Left ventricle myocardium inferior (tissue), 1 donor: ENCODE results near the gene TYROBP. TPM values are rescaled to one million over a fixed set of nuclear protein-coding genes. Genes with fewer than 3 reads are reported as not detected.
"Not testable (repeated sequence)": the region's sequence is repeated elsewhere in the genome, so short reads cannot be mapped to it uniquely, and the experiment has no call there.

Source experiments
- DNase-seq: peaks from one replicate; pipeline ENCODE4 v3.0.0-alpha.2; 2020
- H3K27ac ChIP-seq: fragments of 200-600 bp; replicated peaks from 2 replicates; pipeline ENCODE4 v1.8.0; 2021
- H3K27me3 ChIP-seq: fragments of 200-600 bp; 2 replicates; pipeline ENCODE4 v1.8.0; 2021; ENCODE audit warnings: low read depth
- H3K36me3 ChIP-seq: fragments of 200-600 bp; 2 replicates; pipeline ENCODE4 v1.8.0; 2021
- H3K4me1 ChIP-seq: fragments of 200-600 bp; 2 replicates; pipeline ENCODE4 v1.8.0; 2021
- H3K4me3 ChIP-seq: fragments of 200-600 bp; 2 replicates; pipeline ENCODE4 v1.8.0; 2021; ENCODE audit warnings: mild to moderate bottlenecking, moderate library complexity
- H3K9me3 ChIP-seq: fragments of 200-600 bp; replicated peaks from 2 replicates; pipeline ENCODE4 v1.8.0; 2021
- CTCF ChIP-seq: fragments of 200-600 bp; IDR thresholded peaks from 2 replicates; pipeline ENCODE4 v1.8.0; 2021; ENCODE audit warnings: antibody characterized with exemption, mild to moderate bottlenecking, borderline replicate concordance
- intact Hi-C: fragments of 100-400 bp; cut with micrococcal nuclease; formaldehyde crosslinking; loops from one replicate; pipeline ENCODE4 v1.11.0; 2022
- total RNA-seq: library from RNA; stranded (reverse); fragmentation: NEBNext Ultra II Directional; extraction: Animal tissue kit (Norgen Biotek cat#: 25700); gene quantifications from one replicate; pipeline ENCODE4 v1.2.1, GENCODE V29; 2021
- donor health status: DM: no; HTN: yes; CAD: no; lungs with severe emphysema.

TYROBP gene
- total RNA-seq, 1 donor from 2014 or later = 26.2 TPM

DNA sequence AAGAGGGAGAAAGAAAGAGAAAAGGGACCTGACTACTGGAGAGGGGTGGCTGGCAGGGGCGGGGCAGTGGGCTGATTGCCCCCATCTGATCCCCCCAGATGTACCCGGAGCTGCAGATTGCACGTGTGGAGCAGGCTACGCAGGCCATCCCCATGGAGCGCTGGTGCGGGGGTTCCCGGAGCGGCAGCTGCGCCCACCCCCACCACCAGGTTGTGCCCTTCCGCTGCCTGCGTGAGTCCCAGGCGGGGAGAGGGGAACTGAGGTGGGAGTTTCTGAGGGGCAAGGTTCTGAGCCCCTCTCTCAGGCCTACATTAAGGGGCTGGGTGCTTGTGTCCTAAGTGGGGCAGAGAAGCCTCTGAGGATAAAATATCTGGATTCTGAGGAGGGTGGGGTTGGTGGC lies 37.3 kb downstream of the TYROBP start:
- H3K27ac ChIP-seq = no peak overlapping the region
- H3K9me3 ChIP-seq = no peaks in the 10 kb centered on the region
- intact Hi-C loops = no loop called here
- peaks cover 24% of the 10 kb centered on the region for H3K4me1 ChIP-seq
- TF ChIP-seq CTCF = no peak
- no peak for DNase-seq
- H3K36me3 ChIP-seq = no peaks in the 10 kb centered on the region
- H3K27me3 ChIP-seq = peaks cover 50% of the 10 kb centered on the region
- no peak overlapping the region for H3K4me3 ChIP-seq

DNA sequence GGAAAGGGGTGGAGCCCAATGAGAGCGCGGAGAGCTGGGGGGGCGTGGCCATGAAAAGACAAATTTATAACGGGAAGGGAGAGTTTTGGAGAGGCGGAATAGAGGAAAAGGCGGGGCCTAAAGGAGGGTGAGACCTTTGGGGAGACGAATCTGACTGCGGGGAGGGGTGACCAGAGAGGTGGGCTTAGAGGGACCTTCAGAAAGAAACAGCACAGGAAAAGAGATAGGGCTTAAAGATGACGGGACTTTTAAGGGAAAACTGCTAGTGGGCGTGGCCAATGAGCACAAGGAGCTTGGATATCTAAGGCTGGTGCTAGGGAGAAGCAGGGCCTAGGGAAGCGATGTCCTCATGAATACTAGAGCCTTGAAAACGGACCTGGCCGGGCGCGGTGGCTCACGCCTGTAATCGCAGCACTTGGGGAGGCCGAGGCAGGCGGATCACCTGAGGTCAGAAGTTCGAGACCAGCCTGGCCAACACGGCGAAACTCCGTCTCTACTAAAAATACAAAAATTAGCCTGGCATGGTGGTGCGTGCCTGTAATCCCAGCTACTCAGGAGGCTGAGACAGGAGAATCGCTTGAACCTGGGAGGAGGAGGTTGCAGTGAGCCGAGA lies 37.9 kb downstream of the TYROBP start:
- H3K36me3 ChIP-seq, intact Hi-C loops, H3K9me3 ChIP-seq, H3K27ac ChIP-seq, DNase-seq: not testable (repeated sequence)
- peaks cover 56% of the 10 kb centered on the region for H3K27me3 ChIP-seq
- peaks cover 24% of the 10 kb centered on the region for H3K4me1 ChIP-seq
- H3K4me3 ChIP-seq = peak overlapping the region; percentile 75

- Histone ChIP-seq H3K4me1 (peaks cover 24% of the 10 kb centered on the region), H3K9me3 (no peaks in the 10 kb centered on the region), H3K4me3 (peak overlapping the region; percentile 75), H3K27me3 (peaks cover 63% of the 10 kb centered on the region), H3K27ac (no peak overlapping the region), H3K36me3 (no peaks in the 10 kb centered on the region)
- DNase-seq = peak; percentile 67
- no peak for TF ChIP-seq CTCF
- intact Hi-C loops = no loop called here
These were observed 38.6 kb downstream of the TYROBP start for GRCh38 chr19:35869327-35870123.

DNA sequence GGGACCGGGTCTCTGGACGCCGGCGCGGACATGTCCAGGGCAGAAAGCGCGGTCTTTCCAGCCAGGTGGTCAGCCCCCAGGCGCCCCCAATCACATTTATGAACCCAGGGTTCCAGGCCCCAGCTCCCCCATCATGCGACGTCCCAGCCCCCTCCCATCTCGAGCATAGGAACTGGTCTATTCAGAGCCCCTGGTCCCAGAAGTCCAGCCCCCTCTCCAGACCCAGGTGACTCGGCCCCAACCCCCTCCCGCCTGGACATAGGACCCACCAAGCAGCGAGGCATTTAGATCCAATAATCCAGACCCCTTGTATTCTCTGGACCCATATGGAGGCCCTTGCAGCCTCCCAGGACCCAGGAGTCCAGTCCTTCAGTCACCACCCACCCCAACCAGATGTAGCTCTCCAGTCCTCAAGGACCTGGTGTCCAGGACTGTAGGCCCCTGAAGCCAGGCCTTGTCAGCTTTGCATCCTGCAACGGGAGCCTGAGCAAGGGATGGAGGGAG lies 39.2 kb downstream of the TYROBP start:
- intact Hi-C loops = no loop called here
- no peaks in the 10 kb centered on the region for H3K9me3 ChIP-seq
- no peaks in the 10 kb centered on the region for H3K36me3 ChIP-seq
- peak overlapping the region; percentile 75 for H3K4me3 ChIP-seq
- peaks cover 24% of the 10 kb centered on the region for H3K4me1 ChIP-seq
- H3K27me3 ChIP-seq = peaks cover 68% of the 10 kb centered on the region
- no peak for TF ChIP-seq CTCF
- no peak for DNase-seq
- H3K27ac ChIP-seq = peak overlapping the region; percentile 40

- peak within 1 kb of the TSS; percentile 40 for H3K27ac ChIP-seq
- DNase-seq = peak; percentile 74
- peaks cover 74% of the 10 kb centered on the region for H3K27me3 ChIP-seq
- H3K4me1 ChIP-seq = peaks cover 24% of the 10 kb centered on the region
- peak within 1 kb of the TSS; percentile 75 for H3K4me3 ChIP-seq
- TF ChIP-seq CTCF = no peak
- no peaks in the 10 kb centered on the region for H3K9me3 ChIP-seq
- intact Hi-C loops = no loop called here
- no peaks in the 10 kb centered on the region for H3K36me3 ChIP-seq
These were observed 39.8 kb downstream of the TYROBP start, which contains the start of gene APLP1 for GRCh38 chr19:35868172-35868822. APLP1 (plus strand) TSS chr19:35868574; CDS start chr19:35868637, 63 bp downstream.
